GM12801 (cell line): ENCODE results near the gene OTOG.

ENCODE experiments used
- TF ChIP-seq, protein P1 (sequence below): IDR thresholded peaks from one replicate; pipeline ENCODE4 v1.5.1; 2011; ENCODE audit warnings: control low read depth; ENCODE audit not compliant: insufficient read length; ENCODE audit errors: extremely low read depth

OTOG gene

DNA sequence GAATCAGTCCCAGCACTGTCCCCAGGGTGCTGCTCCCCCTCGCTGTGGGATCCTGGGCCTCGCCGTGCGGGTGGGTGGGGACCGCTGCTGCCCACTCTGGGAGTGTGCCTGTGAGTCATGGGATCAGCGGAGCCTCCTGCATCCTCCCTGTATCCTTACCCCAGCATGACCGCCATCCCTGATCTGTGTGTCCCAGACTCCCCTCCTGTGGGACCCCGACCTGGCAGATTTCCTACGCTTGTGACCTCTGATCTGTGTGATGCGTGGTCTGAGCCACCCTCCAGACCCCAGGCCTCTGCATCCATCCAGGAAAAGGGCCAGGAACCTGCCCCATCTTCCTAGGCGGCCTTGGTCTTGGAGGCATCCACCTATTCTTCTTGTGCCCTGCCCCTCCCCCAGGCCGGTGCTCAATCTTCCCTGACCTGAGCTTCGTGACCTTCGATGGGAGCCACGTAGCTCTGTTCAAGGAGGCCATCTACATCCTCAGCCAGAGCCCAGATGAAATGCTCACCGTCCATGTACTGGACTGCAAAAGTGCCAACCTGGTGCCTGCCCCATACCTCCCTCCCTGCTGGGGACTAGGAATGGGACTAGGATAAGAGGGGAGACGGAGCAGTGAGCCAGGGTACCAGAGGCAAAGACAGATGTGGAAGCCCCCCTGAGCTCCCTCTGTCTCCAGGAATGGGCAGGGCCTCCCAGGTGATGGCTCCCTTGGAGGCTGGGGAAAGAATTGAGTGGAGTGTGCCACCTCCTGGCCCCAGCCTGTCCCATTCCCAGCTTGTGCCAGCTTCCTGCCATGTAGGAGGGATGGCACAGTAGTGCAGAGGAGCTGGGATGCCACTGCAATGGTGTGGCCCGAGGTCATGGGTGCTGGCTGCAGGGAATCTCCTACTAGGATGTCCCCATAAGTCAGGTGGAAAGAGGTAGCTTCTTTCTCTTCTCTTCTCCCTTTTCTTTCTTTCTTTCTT, 65.4 kb downstream of the OTOG start:
- TF ChIP-seq, protein P1, sequence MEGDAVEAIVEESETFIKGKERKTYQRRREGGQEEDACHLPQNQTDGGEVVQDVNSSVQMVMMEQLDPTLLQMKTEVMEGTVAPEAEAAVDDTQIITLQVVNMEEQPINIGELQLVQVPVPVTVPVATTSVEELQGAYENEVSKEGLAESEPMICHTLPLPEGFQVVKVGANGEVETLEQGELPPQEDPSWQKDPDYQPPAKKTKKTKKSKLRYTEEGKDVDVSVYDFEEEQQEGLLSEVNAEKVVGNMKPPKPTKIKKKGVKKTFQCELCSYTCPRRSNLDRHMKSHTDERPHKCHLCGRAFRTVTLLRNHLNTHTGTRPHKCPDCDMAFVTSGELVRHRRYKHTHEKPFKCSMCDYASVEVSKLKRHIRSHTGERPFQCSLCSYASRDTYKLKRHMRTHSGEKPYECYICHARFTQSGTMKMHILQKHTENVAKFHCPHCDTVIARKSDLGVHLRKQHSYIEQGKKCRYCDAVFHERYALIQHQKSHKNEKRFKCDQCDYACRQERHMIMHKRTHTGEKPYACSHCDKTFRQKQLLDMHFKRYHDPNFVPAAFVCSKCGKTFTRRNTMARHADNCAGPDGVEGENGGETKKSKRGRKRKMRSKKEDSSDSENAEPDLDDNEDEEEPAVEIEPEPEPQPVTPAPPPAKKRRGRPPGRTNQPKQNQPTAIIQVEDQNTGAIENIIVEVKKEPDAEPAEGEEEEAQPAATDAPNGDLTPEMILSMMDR = no peak

DNA sequence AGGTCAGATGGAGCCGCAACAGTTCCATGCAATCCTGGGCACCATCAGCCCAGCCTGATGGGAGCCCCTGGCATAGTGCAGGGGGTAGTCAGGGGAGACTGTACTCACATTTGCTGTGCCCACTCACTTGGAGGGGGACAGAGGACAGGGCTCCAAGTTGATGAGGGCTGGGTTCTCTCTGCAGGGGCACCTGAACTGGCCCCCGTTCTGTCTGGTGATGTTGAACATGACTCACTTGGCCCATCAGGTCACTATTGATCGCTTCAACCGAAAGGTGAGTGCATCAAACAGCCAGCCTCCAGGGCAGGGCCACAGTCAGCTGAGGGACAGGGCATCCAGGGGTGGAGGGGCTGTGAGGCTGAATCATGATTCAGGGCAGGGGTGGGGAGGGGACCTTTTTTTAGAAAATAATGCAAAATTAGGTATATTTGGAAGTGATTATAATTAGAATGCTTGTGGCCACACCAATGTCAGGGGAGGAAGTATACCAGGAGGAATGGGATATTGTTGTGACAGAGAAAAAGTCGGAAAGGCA, 66.4 kb downstream of the OTOG start:
- TF ChIP-seq, protein P1 = no peak

DNA sequence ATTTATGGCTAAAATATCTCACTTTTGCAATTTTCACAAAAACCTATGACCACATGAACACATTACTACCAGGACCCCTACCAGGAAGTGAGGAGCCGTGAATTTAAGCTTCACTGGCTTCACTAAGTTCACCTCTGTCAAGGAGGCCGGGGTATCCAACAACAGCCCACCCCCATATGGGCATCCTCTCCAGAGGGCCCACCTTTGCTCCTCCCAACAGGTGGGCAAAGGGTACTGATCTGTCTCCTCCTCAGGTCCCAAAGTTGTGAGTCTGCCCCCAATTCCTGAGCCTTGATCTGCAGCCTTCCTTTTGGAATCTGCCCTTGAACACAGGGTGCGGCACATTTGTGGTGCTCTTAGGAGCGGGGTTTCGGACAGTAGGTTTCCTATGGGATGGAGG, 66.9 kb downstream of the OTOG start:
- TF ChIP-seq, protein P1 = no peak

DNA sequence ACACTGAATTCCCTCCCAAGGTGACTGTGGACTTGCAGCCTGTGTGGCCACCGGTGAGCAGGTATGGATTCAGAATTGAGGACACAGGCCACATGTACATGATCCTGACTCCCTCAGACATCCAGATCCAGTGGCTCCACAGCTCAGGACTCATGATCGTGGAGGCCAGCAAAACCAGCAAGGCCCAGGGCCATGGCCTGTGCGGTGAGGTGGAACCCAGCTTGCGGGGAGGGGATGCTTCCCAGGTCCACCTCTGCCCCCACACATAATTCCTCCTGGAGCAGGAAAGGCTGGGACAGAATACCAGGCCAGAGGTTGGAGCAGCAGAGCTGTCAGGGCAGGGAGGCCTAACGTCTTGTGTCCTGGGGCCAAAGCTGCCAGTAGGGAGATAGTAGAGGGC, 82.1 kb downstream of the OTOG start:
- TF ChIP-seq, protein P1 = no peak

DNA sequence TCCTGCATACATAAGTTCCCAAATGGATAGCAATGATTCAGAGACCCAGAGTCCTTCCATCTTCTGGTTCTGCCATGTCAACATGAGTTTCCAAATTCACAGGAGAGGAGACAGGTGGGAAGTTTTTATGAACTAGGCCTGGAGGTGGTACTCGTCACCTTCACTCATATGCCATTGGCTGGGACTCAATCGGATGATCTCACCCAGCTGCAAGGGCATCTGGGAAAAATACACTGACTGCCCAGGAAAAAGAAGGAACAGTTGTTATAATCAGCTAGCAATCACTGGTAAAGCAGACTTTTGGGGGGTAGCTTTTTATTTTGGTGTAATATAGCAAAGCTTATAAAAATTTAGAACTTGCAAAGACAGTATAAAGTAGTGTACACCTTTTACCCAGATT, 83.9 kb downstream of the OTOG start:
- TF ChIP-seq, protein P1 = no peak

DNA sequence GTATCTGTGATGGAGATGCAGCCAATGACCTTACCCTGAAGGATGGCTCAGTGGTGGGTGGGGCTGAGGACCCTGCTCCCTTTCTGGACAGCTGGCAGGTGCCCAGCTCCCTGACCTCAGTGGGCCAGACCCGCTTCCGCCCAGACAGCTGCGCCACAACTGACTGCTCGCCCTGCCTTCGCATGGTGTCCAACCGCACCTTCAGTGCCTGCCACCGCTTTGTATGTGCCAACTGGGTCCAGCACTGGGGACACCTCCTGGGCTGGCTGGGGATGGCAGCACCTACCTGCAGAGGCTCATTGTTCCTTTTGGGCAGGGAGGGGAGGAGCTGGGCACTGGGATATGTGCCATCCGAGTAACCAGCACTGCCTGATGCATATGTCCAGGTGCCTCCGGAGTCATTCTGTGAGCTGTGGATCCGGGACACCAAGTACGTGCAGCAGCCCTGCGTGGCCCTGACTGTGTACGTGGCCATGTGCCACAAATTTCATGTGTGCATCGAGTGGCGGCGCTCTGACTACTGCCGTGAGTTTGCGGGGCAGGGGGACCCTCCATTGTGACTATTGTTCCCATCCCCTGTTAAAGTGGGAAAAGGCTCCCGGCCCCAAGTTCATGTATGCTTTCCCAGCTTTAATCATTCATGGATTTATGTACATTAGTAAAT, 84.8 kb downstream of the OTOG start:
- TF ChIP-seq, protein P1 = no peak

DNA sequence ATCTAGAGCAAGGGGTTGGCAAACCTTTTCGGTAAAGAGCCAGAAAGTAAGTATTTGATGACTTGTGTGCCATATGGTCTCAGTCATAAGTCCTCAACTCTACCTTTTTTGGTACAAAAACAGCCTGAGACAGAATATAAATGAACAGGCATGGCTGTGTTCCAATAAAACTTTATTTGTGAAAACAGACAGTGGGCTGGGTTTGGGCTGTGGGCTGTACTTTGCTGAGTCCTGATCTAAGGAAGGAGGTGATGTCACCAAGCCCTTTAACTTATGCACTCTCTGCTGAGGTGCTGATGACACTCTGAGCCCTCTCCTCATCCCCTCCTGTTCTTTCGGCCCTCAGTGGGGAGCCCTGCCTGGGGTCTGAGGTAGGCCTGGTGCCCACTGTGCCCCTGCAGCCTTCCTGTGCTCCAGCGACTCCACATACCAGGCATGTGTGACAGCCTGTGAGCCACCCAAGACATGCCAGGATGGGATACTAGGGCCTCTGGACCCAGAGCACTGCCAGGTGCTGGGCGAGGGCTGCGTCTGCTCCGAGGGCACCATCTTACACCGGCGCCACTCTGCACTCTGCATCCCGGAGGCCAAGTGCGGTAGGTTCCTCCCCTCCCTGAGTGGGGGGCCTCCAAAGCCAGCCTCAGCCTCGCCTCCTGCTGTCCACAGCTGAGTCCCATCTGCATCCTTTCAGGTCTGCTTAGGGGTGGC, 86.4 kb downstream of the OTOG start:
- TF ChIP-seq, protein P1 = no peak
